ENCODE data around the gene SYNE1.

DNA sequence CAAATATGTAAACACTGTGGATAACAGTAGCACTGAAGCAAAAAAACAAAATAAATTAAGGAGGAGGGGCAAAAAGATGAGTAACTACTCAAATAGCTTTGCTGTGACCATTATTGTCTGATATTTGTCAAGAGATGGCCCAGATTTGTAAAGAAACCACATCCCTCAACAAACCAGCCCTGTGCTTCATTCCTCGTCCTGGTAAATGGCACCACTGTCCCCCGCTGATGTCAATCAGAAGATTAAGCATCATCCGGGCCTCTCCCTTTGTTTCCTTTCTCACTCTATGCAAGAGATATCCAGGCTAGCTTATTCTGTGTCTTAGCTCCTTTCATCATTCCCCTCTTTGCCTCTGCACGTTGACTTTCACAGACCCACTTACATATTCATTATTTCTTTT lies 259.0 kb downstream of the SYNE1 start:
- TF ChIP-seq, protein P1, sequence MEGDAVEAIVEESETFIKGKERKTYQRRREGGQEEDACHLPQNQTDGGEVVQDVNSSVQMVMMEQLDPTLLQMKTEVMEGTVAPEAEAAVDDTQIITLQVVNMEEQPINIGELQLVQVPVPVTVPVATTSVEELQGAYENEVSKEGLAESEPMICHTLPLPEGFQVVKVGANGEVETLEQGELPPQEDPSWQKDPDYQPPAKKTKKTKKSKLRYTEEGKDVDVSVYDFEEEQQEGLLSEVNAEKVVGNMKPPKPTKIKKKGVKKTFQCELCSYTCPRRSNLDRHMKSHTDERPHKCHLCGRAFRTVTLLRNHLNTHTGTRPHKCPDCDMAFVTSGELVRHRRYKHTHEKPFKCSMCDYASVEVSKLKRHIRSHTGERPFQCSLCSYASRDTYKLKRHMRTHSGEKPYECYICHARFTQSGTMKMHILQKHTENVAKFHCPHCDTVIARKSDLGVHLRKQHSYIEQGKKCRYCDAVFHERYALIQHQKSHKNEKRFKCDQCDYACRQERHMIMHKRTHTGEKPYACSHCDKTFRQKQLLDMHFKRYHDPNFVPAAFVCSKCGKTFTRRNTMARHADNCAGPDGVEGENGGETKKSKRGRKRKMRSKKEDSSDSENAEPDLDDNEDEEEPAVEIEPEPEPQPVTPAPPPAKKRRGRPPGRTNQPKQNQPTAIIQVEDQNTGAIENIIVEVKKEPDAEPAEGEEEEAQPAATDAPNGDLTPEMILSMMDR (IDR thresholded peaks at IDR 0.05), result no peak
- TF ChIP-seq POLR2A (IDR thresholded peaks at IDR 0.05), result no peak
- no peak for TF ChIP-seq EP300 (IDR thresholded peaks at IDR 0.05)
